GM12878 (cell line): Measurements from ENCODE around the gene SPAG16. TPM values are rescaled to one million over a fixed set of nuclear protein-coding genes. Genes with fewer than 3 reads are reported as not detected.
"Not testable (repeated sequence)": the region's sequence is repeated elsewhere in the genome, so short reads cannot be mapped to it uniquely, and the experiment has no call there.

Experiments used
- ATAC-seq: fragments of 200-7000 bp; cut with Tn5 transposase; 3 replicates; pipeline ENCODE4 v1.9.1; 2020; ENCODE audit warnings: mild to moderate bottlenecking, moderate library complexity
- BruUV-seq: library from RNA; stranded (reverse); fragments of 400-500 nt; replicated peaks from 2 replicates; lab custom pipeline; 2021; lab: Mats Ljungman, UMichigan
- CTCF ChIA-PET: fragments of 300-600 bp; sonication (Branson Sonifier 250); formaldehyde crosslinking; extraction: SDS; loops from one replicate; lab custom pipeline; 2021; ENCODE audit warnings: inconsistent platforms; lab: Yijun Ruan, JAX
- POLR2A ChIA-PET: fragments of 350-600 bp; formaldehyde crosslinking; extraction: SDS; loops from one replicate; lab custom pipeline; 2021; ENCODE audit warnings: inconsistent platforms; lab: Charles Lee
- RAD21 ChIA-PET: fragments of 300-600 bp; sonication (Branson Sonifier 250); formaldehyde crosslinking; loops from one replicate; lab custom pipeline; 2023; ENCODE audit warnings: antibody characterized with exemption; ENCODE audit not compliant: unreplicated experiment; lab: Charles Lee
- SMC1A ChIA-PET: fragments of 300-600 bp; sonication (Branson Sonifier 250); formaldehyde crosslinking; loops from one replicate; lab custom pipeline; 2023; ENCODE audit not compliant: unreplicated experiment, uncharacterized antibody; lab: Charles Lee
- DNase-seq: peaks from one replicate; pipeline ENCODE4 v3.0.0-alpha.2; 2011; ENCODE audit warnings: low read depth, low spot score
- FAIRE-seq: peaks from 3 replicates; lab custom pipeline; 2011; peaks lifted over from hg19 to GRCh38; lab: Jason Lieb, UNC
- H2AFZ ChIP-seq: 2 replicates; pipeline ENCODE4 v1.6.0; 2011; ENCODE audit warnings: low read depth, low read length, control low read depth; ENCODE audit not compliant: control insufficient read depth
- H3K27ac ChIP-seq: 2 replicates; pipeline ENCODE4 v1.5.1; 2011; ENCODE audit warnings: control low read depth; ENCODE audit not compliant: control insufficient read depth, insufficient read depth
- H3K27me3 ChIP-seq, 2 experiments: replicated peaks in 1 of 2; 2 replicates each; pipeline versions ENCODE4 v1.6.0 to v1.6.1; 2011; ENCODE audit warnings: low read length in 1 of 2; ENCODE audit not compliant: control insufficient read depth in 2 of 2, insufficient read depth in 2 of 2
- H3K36me3 ChIP-seq, 2 experiments: 2 replicates each; pipeline ENCODE4 v1.5.1; 2011; ENCODE audit warnings: low read length in 1 of 2; ENCODE audit not compliant: control insufficient read depth in 2 of 2, insufficient read depth in 2 of 2
- H3K4me1 ChIP-seq: 2 replicates; pipeline ENCODE4 v1.6.1; 2011; ENCODE audit warnings: mild to moderate bottlenecking, low read length, moderate library complexity, mixed read lengths; ENCODE audit not compliant: control insufficient read depth, insufficient read depth
- H3K4me2 ChIP-seq: 2 replicates; pipeline ENCODE4 v1.6.0; 2011; ENCODE audit warnings: control low read depth; ENCODE audit not compliant: control insufficient read depth, insufficient read depth
- H3K4me3 ChIP-seq: fragments of 200-600 bp; sonication (generic); 2 replicates; pipeline ENCODE4 v1.5.1; 2016
- H3K79me2 ChIP-seq: 2 replicates; pipeline ENCODE4 v1.6.0; 2011; ENCODE audit warnings: low read length; ENCODE audit not compliant: control insufficient read depth, insufficient read depth
- H3K9ac ChIP-seq: 2 replicates; pipeline ENCODE4 v1.8.0; 2011; ENCODE audit warnings: low read length, control low read depth, mixed read lengths; ENCODE audit not compliant: control insufficient read depth, insufficient read depth
- H3K9me3 ChIP-seq: replicated peaks from 3 replicates; pipeline ENCODE4 v1.5.1; 2011; ENCODE audit warnings: mild to moderate bottlenecking, low read length; ENCODE audit not compliant: control insufficient read depth, insufficient read depth
- H4K20me1 ChIP-seq: 2 replicates; pipeline ENCODE4 v1.6.0; 2011; ENCODE audit not compliant: control insufficient read depth, insufficient read depth
- SPI1 ChIP-seq: IDR thresholded peaks from 2 replicates; pipeline ENCODE4 v1.6.1; 2011; ENCODE audit warnings: low read depth, mild to moderate bottlenecking, low read length, moderate library complexity, borderline replicate concordance; ENCODE audit not compliant: insufficient read depth
- WGBS: methylation state at CpG from one replicate; pipeline ENCODE4 v1.1.6; 2016; ENCODE audit warnings: low lambda C conversion rate; ENCODE audit not compliant: insufficient replicate concordance, insufficient coverage; ENCODE audit errors: missing lambda C conversion rate; 5-methylcytosine and 5-hydroxymethylcytosine counted together
- in situ Hi-C: fragments of 300-500 bp; cut with MboI; formaldehyde crosslinking; loops from 9 replicates; pipeline ENCODE4 v1.14.3; 2018; ENCODE audit warnings: mixed read lengths
- intact Hi-C: fragments of 100-400 bp; cut with micrococcal nuclease; formaldehyde crosslinking; loops from one replicate; pipeline ENCODE4 v1.14.2; 2022; ENCODE audit not compliant: unreplicated experiment
- polyA plus RNA-seq, 11 experiments: library from polyadenylated mRNA; depleted of rRNA in 4 of 11; unstranded in 6 of 11; stranded (reverse) in 5 of 11; fragments of >200 nt; fragmentation: Nextera tagmentation in 4 of 11; fragmentation: Illumina TruSeq in 1 of 11; extraction: Ambion mirVana in 4 of 11; extraction: Trizol in 1 of 11; gene quantifications; 1 replicate in 1 of 11; 2 replicates in 10 of 11; pipeline versions ENCODE4 v1.2.1 to v1.2.3, GENCODE V29; 2011 to 2016; ENCODE audit warnings: inconsistent platforms in 2 of 11, missing spikeins in 2 of 11, low read depth in 1 of 11
- total RNA-seq, 4 experiments: library from RNA; depleted of rRNA in 3 of 4; stranded (reverse); fragments of >200 nt in 3 of 4; fragmentation: Illumina TruSeq in 1 of 4; extraction: Trizol in 1 of 4; gene quantifications; 2 replicates each; pipeline versions ENCODE4 v1.2.1 to v1.2.3, GENCODE V29; 2013 to 2021
- TF ChIP-seq, protein P1 (sequence below): fragments of 450-650 bp; IDR thresholded peaks from 2 replicates; pipeline ENCODE4 v1.6.1; 2017; ENCODE audit warnings: mild to moderate bottlenecking, moderate library complexity

SPAG16 gene
- total and polyA plus RNA-seq, 10 of the 15 experiments (the other 5 are each of a cell fraction or from before 2014, with no cell fraction given) = 6.0 to 25.0 (median 15.2) TPM

DNA sequence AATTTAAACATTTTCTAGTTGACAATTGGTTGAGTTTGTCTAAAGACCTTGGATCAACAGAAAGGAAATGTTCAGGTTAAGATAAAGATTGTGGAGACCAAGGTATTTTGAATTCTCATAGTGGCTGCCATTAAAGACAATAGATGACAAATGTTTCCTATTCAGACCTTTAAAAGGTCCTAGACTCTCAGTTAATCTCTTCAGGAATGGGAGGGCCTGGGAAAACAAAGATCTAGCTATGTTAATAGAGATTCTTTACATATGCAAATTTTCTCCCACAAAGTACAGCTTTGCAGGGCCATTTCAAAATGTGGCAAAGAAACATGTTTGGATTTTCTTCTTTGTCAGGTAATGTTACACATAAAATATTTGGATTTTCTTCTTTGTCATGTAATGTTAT, 403.9 kb downstream of the SPAG16 start:
- Histone ChIP-seq H2AFZ (no peak overlapping the region), H3K9me3 (no peaks in the 10 kb centered on the region), H3K27me3 (no peaks in the 10 kb centered on the region), H3K27ac (no peak overlapping the region), H3K9ac (no peak overlapping the region), H3K4me3 (no peak overlapping the region), H4K20me1 (no peaks in the 10 kb centered on the region)
- RAD21 ChIA-PET = interaction anchor here (1.3 kb wide), 1 partner anchor 64 kb away, joined by 3 read pairs; no protein-coding TSS in a partner anchor
- POLR2A ChIA-PET = no interaction called here
- intact Hi-C loops (no loop called here), in situ Hi-C loops (no loop called here)
- SMC1A ChIA-PET = no interaction called here
- CTCF ChIA-PET = interaction anchor here (0.6 kb wide), 1 partner anchor 369 kb away, joined by 3 read pairs; no protein-coding TSS in a partner anchor
- BruUV-seq = no TSS peak
- no peak for FAIRE-seq
- no peak for TF ChIP-seq SPI1
- TF ChIP-seq, protein P1, sequence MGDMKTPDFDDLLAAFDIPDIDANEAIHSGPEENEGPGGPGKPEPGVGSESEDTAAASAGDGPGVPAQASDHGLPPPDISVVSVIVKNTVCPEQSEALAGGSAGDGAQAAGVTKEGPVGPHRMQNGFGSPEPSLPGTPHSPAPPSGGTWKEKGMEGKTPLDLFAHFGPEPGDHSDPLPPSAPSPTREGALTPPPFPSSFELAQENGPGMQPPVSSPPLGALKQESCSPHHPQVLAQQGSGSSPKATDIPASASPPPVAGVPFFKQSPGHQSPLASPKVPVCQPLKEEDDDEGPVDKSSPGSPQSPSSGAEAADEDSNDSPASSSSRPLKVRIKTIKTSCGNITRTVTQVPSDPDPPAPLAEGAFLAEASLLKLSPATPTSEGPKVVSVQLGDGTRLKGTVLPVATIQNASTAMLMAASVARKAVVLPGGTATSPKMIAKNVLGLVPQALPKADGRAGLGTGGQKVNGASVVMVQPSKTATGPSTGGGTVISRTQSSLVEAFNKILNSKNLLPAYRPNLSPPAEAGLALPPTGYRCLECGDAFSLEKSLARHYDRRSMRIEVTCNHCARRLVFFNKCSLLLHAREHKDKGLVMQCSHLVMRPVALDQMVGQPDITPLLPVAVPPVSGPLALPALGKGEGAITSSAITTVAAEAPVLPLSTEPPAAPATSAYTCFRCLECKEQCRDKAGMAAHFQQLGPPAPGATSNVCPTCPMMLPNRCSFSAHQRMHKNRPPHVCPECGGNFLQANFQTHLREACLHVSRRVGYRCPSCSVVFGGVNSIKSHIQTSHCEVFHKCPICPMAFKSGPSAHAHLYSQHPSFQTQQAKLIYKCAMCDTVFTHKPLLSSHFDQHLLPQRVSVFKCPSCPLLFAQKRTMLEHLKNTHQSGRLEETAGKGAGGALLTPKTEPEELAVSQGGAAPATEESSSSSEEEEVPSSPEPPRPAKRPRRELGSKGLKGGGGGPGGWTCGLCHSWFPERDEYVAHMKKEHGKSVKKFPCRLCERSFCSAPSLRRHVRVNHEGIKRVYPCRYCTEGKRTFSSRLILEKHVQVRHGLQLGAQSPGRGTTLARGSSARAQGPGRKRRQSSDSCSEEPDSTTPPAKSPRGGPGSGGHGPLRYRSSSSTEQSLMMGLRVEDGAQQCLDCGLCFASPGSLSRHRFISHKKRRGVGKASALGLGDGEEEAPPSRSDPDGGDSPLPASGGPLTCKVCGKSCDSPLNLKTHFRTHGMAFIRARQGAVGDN = no peak
- TF ChIP-seq, all 136 proteins: peak for 0
- Histone ChIP-seq H3K4me2 (no peak overlapping the region), H3K79me2 (no peaks in the 10 kb centered on the region), H3K4me1 (no peaks in the 10 kb centered on the region), H3K36me3 (no peaks in the 10 kb centered on the region)
- no peak for ATAC-seq
- DNase-seq = no peak

DNA sequence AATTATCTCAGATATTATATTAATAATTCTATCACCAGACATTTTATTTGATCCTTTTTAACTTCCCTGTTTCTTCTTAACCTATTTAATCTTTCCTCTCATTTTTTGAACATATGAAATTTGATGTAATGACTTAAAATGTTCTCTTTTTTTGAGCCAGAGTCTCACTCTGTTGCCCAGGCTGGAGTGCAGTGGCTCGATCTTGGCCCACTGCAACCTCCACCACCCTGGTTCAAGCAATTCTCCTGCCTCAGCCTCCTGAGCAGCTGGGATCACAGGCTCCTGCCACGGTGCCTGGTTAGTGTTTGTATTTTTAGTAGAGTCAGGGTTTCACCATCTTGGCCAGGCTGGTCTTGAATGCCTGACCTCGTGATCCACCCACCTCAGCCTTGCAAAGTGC, 404.6 kb downstream of the SPAG16 start:
- FAIRE-seq, DNase-seq, BruUV-seq, H2AFZ ChIP-seq, H3K9ac ChIP-seq, H3K36me3 ChIP-seq, CTCF ChIA-PET, H3K4me2 ChIP-seq, H3K27me3 ChIP-seq, H3K27ac ChIP-seq, ATAC-seq, in situ Hi-C loops, intact Hi-C loops, H4K20me1 ChIP-seq, H3K4me3 ChIP-seq, POLR2A ChIA-PET, H3K4me1 ChIP-seq, SMC1A ChIA-PET, H3K79me2 ChIP-seq, H3K9me3 ChIP-seq: not testable (repeated sequence)
- 79% methylated on average over 3 of the region's 3 CpGs for WGBS
- RAD21 ChIA-PET = interaction anchor here (1.3 kb wide), 1 partner anchor 64 kb away, joined by 3 read pairs; no protein-coding TSS in a partner anchor
